ENCODE results near the gene CPZ.

CPZ gene

GRCh38 chr4:8549352-8549931, 43.1 kb upstream of the CPZ start:
- TF ChIP-seq FOXP2 (optimal IDR thresholded peaks at IDR 0.05; ENCODE audit: borderline replicate concordance, extremely low read depth, extremely low read length, insufficient read depth) (no peak), SIN3A (IDR thresholded peaks at IDR 0.05; ENCODE audit: borderline replicate concordance, insufficient read depth, low read length) (no peak), TAF1 (IDR thresholded peaks at IDR 0.05; ENCODE audit: borderline replicate concordance, insufficient read depth, low read length) (no peak), POLR2AphosphoS5 (IDR thresholded peaks at IDR 0.05; ENCODE audit: low read depth, low read length) (no peak), REST (IDR thresholded peaks at IDR 0.05; ENCODE audit: insufficient read depth in 1 of 2, low read depth in 2 of 2, low read length in 2 of 2) (no peak)

DNA sequence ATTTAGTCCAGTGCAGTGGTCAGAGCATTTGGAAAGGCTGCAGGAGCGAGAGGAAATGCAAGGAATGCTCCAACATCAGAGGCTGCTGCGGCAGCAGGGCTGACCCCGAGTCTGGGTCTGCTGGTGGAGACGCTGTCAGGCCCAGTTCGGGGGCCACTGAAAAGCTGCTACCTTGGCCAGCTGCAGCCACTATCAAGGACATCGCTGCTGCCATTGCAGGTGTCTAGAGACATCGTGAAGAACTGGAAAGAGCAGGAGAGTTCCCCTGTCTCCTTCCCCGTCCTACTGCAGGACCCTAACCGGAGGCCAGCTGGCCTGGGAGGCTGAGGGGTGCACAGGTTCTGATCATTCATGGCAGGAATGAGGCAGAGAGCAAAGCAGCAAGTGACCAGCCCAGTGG, 41.9 kb upstream of the CPZ start:
- no peak for TF ChIP-seq REST (IDR thresholded peaks at IDR 0.05; ENCODE audit: insufficient read depth in 1 of 2, low read depth in 2 of 2, low read length in 2 of 2)
- TF ChIP-seq SIN3A (IDR thresholded peaks at IDR 0.05; ENCODE audit: borderline replicate concordance, insufficient read depth, low read length): no peak
- TF ChIP-seq POLR2AphosphoS5 (IDR thresholded peaks at IDR 0.05; ENCODE audit: low read depth, low read length): no peak
- no peak for TF ChIP-seq TAF1 (IDR thresholded peaks at IDR 0.05; ENCODE audit: borderline replicate concordance, insufficient read depth, low read length)
- TF ChIP-seq FOXP2 (optimal IDR thresholded peaks at IDR 0.05; ENCODE audit: borderline replicate concordance, extremely low read depth, extremely low read length, insufficient read depth): no peak

GRCh38 chr4:8552024-8552423, 40.5 kb upstream of the CPZ start:
- TF ChIP-seq SIN3A (IDR thresholded peaks at IDR 0.05; ENCODE audit: borderline replicate concordance, insufficient read depth, low read length) (no peak), FOXP2 (optimal IDR thresholded peaks at IDR 0.05; ENCODE audit: borderline replicate concordance, extremely low read depth, extremely low read length, insufficient read depth) (no peak), TAF1 (IDR thresholded peaks at IDR 0.05; ENCODE audit: borderline replicate concordance, insufficient read depth, low read length) (no peak), POLR2AphosphoS5 (IDR thresholded peaks at IDR 0.05; ENCODE audit: low read depth, low read length) (no peak), REST (IDR thresholded peaks at IDR 0.05; ENCODE audit: insufficient read depth in 1 of 2, low read depth in 2 of 2, low read length in 2 of 2) (no peak)

DNA sequence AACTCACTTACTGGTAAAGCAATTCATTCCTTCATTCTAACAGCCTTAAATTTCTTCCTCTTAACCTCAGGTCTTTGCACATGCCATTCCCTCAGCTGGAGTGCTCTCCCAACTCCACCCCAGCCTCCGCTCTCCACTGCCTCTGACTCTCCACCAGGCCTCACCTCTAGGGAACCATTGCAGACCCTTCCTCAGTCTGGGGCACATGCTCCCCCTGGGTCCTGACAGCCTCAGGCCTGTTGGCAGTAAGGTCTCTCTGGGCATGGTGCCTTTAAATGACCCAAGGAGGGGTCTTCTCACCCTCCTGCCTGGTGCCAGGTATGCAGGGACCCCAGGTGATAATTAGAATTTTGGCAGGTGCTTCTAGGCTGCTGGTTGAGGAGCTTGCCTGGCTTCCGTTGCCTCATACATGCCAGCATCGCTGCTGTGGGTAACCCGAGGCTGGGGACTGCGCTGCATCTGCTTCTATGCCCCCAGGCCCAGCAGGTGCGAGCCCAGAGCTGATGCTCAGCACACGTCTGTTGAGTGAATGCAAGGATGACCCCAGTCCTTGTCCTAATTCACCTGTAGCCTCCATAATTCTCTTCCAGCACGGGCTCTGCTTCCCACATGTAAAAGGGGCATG, 39.9 kb upstream of the CPZ start:
- TF ChIP-seq REST (IDR thresholded peaks at IDR 0.05; ENCODE audit: insufficient read depth in 1 of 2, low read depth in 2 of 2, low read length in 2 of 2) (no peak), TAF1 (IDR thresholded peaks at IDR 0.05; ENCODE audit: borderline replicate concordance, insufficient read depth, low read length) (no peak), POLR2AphosphoS5 (IDR thresholded peaks at IDR 0.05; ENCODE audit: low read depth, low read length) (no peak), FOXP2 (optimal IDR thresholded peaks at IDR 0.05; ENCODE audit: borderline replicate concordance, extremely low read depth, extremely low read length, insufficient read depth) (no peak), SIN3A (IDR thresholded peaks at IDR 0.05; ENCODE audit: borderline replicate concordance, insufficient read depth, low read length) (no peak)

All from PFSK-1 (cell line).